Measurements from ENCODE around the gene PTPRT. TPM values are rescaled to one million over a fixed set of nuclear protein-coding genes. Genes with fewer than 3 reads are reported as not detected.

PTPRT gene
- total RNA-seq, 1 donor from 2014 or later: 0.03 TPM

- no peak for DNase-seq (ENCODE audit: low spot score)
- intact Hi-C loops (cut with DNase I): no loop called here
These were observed 789.9 kb downstream of the PTPRT start for GRCh38 chr20:42399802-42400201.

- DNase-seq (ENCODE audit: low spot score): no peak
- intact Hi-C loops (cut with DNase I): no loop called here
These were observed 797.3 kb downstream of the PTPRT start for GRCh38 chr20:42392442-42392841.

DNA sequence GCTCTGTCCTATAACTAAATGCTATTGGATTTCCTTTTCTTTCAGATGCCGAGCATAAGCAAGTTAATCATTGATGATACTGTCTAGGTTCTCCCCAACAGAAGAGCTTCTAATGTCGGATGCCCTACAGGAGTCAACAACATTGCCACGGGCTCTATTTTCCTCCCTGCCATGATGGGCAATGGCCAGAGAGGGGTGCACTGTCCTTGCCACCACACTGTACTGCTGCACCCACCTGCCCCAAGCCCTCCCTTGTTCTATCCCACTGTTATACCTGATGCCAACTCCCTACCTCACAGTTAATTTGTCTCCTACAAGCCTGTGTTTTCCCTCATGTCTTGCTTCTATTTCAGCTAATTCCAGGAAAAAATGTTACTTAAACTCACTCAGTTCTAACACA, 797.9 kb downstream of the PTPRT start:
- intact Hi-C loops (cut with DNase I): no loop called here
- DNase-seq (ENCODE audit: low spot score): no peak

- intact Hi-C loops (cut with DNase I): no loop called here
- no peak for DNase-seq (ENCODE audit: low spot score)
These were observed 809.4 kb downstream of the PTPRT start for GRCh38 chr20:42380287-42380686.

GRCh38 chr20:42379385-42379784, 810.3 kb downstream of the PTPRT start:
- no peak for DNase-seq (ENCODE audit: low spot score)
- intact Hi-C loops (cut with DNase I): no loop called here

DNA sequence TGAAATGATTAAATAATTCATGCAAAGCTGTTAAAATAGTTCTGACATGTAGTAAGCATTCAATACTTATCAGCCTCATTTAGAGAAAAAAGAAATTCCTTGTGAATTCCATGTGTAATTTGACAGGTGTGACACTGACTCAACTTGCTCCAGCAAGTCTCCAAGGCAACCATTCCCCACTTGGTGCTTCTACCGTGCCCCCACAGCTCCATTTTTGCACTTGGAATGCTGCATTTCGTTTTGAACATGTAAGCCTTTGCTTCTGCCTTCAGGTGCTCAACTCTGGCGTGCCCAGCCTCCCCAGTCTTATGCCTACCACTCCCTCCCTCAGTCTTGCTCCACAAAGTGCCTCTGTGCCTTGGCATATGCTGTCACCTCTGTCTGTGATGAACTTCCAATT, 810.9 kb downstream of the PTPRT start:
- intact Hi-C loops (cut with DNase I): no loop called here
- no peak for DNase-seq (ENCODE audit: low spot score)

GRCh38 chr20:42376131-42376530, 813.6 kb downstream of the PTPRT start:
- intact Hi-C loops (cut with DNase I): no loop called here

GRCh38 chr20:42373049-42373448, 816.7 kb downstream of the PTPRT start:
- intact Hi-C loops (cut with DNase I): no loop called here
- no peak for DNase-seq (ENCODE audit: low spot score)

More at GRCh38 chr20:42376131-42376530, 813.6 kb downstream of the PTPRT start:
- no peak for DNase-seq (ENCODE audit: low spot score)

GRCh38 chr20:42370075-42370474, 819.6 kb downstream of the PTPRT start:
- DNase-seq (ENCODE audit: low spot score): no peak
- intact Hi-C loops (cut with DNase I): no loop called here

DNA sequence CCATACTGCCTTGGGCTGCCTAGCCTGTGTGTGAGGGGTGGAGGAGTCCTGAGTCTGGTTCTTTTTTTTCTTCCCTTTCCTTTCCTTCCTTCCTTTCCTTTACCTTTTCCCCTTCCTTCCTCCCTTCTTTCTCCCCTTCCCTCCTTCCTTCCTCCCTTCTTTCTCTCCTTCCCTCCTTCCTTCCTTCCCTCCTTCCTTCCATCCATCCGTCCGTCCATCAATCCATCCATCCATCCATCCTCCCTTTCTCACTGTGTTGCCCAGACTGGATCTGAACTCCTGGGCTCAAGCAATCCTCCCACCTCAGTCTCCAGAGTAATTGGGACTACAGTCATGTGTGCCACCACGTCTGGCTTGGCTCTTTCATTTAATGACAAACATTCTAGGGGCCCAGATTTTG, 820.8 kb downstream of the PTPRT start:
- no peak for DNase-seq (ENCODE audit: low spot score)
- intact Hi-C loops (cut with DNase I): no loop called here

GRCh38 chr20:42366626-42367025, 823.1 kb downstream of the PTPRT start:
- DNase-seq (ENCODE audit: low spot score): no peak
- intact Hi-C loops (cut with DNase I): no loop called here

- intact Hi-C loops (cut with DNase I): no loop called here
- no peak for DNase-seq (ENCODE audit: low spot score)
These were observed 825.3 kb downstream of the PTPRT start for GRCh38 chr20:42364446-42364845.

DNA sequence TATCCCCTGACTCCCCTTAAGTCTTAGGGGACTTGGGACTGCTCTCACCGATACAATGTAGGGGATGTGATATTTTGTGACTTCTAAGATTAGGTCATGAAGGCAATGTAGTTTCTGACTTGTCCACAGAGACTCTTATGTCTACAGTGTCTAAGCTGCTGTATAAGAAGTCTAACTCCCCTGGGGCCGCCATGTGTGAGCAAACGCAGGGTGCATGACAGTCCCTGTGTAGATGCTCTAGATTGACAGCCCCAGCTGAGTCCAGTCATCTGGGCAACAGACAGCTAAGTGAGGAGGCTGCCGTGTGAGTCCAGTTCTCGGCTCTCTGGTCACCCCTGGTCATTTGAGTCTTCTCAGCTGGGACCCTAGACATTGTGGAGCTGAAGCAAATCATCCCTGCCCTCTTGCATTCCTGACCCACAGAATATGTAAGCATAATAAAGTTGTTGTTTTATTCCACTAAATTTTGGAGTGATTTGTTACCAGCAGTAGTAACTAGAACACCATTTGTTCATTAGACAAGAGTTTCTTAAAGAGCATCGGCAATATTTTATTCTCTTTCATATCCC, 828.2 kb downstream of the PTPRT start:
- DNase-seq (ENCODE audit: low spot score): no peak
- intact Hi-C loops (cut with DNase I): no loop called here

GRCh38 chr20:42360621-42361020, 829.1 kb downstream of the PTPRT start:
- DNase-seq (ENCODE audit: low spot score): no peak
- intact Hi-C loops (cut with DNase I): no loop called here

- DNase-seq (ENCODE audit: low spot score): no peak
- intact Hi-C loops (cut with DNase I): no loop called here
These were observed 830.1 kb downstream of the PTPRT start for GRCh38 chr20:42359617-42360016.

- intact Hi-C loops (cut with DNase I): no loop called here
- DNase-seq (ENCODE audit: low spot score): no peak
These were observed 837.6 kb downstream of the PTPRT start for GRCh38 chr20:42352096-42352495.

- intact Hi-C loops (cut with DNase I): no loop called here
- DNase-seq (ENCODE audit: low spot score): no peak
These were observed 839.2 kb downstream of the PTPRT start for GRCh38 chr20:42350521-42350920.

DNA sequence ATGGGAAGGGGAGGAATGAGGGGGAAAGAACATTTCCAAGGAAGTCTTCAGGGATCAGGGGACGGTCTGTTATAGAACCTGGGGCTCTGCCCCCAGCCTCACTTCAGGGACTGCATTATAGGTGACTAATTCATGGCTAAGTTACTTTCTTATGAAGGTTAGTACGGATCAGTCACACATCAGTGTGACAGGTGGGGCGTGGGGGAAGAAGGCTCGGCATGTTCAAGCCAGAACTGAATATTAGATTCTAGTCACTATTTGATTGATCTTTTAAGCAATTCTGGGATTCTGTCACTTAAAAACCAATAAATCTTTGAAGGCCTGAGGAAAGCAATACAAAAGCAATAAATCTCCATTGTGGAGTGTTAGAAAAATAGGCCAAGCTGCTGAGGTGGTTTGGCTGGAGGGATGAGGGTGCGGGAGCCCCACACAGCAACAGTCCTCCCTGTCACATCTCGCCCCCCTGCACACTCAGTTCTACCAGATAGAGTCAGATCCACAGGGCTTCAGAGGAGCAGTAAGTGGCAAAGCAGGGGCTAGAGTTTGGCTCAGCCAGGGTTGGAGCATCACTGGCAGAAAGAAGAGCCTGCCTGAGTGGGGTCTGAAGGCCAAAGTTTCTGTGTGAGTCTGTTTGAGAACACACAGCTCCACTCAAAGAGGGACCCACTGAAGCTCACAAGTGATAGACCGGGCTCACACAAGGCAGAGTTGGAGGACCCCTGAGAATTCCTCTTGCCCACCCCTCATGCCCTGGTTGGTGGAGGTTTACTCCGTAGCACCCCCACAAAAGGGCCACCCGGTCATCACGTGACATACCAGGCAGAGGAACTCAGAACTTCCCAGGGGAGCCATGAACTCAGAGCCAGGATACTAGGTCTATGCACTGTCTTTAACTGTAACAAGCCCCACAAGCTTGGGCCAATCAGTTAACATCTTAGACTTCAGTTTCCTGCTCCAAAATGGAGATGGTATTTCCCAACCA, 843.2 kb downstream of the PTPRT start:
- DNase-seq (ENCODE audit: low spot score): no peak
- intact Hi-C loops (cut with DNase I): no loop called here

GRCh38 chr20:42341654-42342053, 848.1 kb downstream of the PTPRT start:
- DNase-seq (ENCODE audit: low spot score): no peak
- intact Hi-C loops (cut with DNase I): no loop called here

DNA sequence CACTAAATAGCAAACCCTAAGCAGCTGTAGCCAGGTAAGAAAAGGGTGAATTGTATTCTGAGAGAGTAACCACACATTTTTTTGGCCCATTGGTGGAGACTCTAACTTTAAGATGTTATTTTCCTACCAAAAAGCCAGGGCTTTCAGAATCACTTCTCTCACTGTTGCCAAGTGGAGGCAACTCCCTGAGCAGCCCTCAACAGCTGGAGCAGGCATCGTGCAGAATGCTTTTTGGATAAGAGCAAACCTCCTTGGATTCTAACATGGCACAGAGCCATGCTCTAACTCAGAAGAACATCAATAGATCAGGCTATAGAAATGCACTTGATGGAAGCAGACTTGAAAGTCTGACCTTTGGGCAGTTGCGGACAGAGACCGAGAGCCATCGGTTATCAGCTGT, 849.3 kb downstream of the PTPRT start:
- intact Hi-C loops (cut with DNase I): no loop called here
- no peak for DNase-seq (ENCODE audit: low spot score)
